ENCODE results near the gene MFN2. TPM values are rescaled to one million over a fixed set of nuclear protein-coding genes. Genes with fewer than 3 reads are reported as not detected.

Gene MFN2
- total and polyA plus RNA-seq, 2 of the 8 experiments (the other 6 are each of a cell fraction or from before 2014, with no cell fraction given), result 34.0 to 62.5 TPM

GRCh38 chr1:11964656-11965055, 15.6 kb upstream of the MFN2 start:
- Histone ChIP-seq H3K14ac (ENCODE audit: insufficient read length) (no peak overlapping the region), H2BK20ac (ENCODE audit: low read length) (no peak overlapping the region), H3K9ac (replicated peaks in 1 of 4; ENCODE audit: extremely low read depth in 1 of 4, low read depth in 3 of 4, low read length in 3 of 4) (no peak overlapping the region), H3K18ac (ENCODE audit: extremely low read depth, low read length) (no peak overlapping the region), H3K23ac (ENCODE audit: insufficient read length) (no peak overlapping the region), H4K20me1 (replicated peaks in 1 of 2; ENCODE audit: control insufficient read depth in 1 of 2, insufficient read depth in 2 of 2, low read length in 2 of 2) (peaks cover 1 to 7% of the 10 kb centered on the region in 2 experiments), H4K8ac (ENCODE audit: extremely low read depth, insufficient read depth, low read length) (no peak overlapping the region), H3K79me1 (ENCODE audit: low read depth, low read length) (no peaks in the 10 kb centered on the region), H3K56ac (replicated peaks; ENCODE audit: insufficient read length, low read depth, low read length) (no peak overlapping the region), H3K27me3 (replicated peaks in 1 of 4; ENCODE audit: control insufficient read depth in 3 of 4, extremely low read depth in 1 of 4, insufficient read depth in 3 of 4, low read length in 3 of 4) (no peaks in the 10 kb centered on the region), H3K23me2 (ENCODE audit: low read depth, low read length) (no peaks in the 10 kb centered on the region), H3K4me3 (ENCODE audit: extremely low read depth in 1 of 4, insufficient read depth in 2 of 4, low read depth in 3 of 4, low read length in 4 of 4) (no peak overlapping the region), H2BK15ac (ENCODE audit: low read length) (no peak overlapping the region), H3K4me2 (ENCODE audit: insufficient read depth in 1 of 2, low read depth in 2 of 2, low read length in 2 of 2) (no peak overlapping the region), H2BK5ac (ENCODE audit: low read depth, low read length) (no peak overlapping the region), H3K9me3 (ENCODE audit: insufficient read depth in 2 of 2, low read depth in 1 of 2, low read length in 1 of 2) (no peaks in the 10 kb centered on the region), H3K27ac (ENCODE audit: low read depth, low read length) (no peak overlapping the region), H3K4me1 (replicated peaks in 1 of 4; ENCODE audit: control insufficient read depth in 3 of 4, insufficient read depth in 4 of 4, low read length in 3 of 4) (no peaks in the 10 kb centered on the region), H2BK120ac (replicated peaks; ENCODE audit: low read depth, low read length) (no peak overlapping the region), H2AFZ (ENCODE audit: low read length) (no peak overlapping the region), H4K91ac (replicated peaks; ENCODE audit: insufficient read length, low read length) (no peak overlapping the region), H4K5ac (ENCODE audit: insufficient read length, low read depth, low read length) (no peak overlapping the region), H2AK5ac (ENCODE audit: low read depth, low read length) (no peak overlapping the region), H3K36me3 (ENCODE audit: control insufficient read depth in 2 of 4, insufficient read depth in 4 of 4, low read length in 3 of 4) (peaks cover 0 to 13% (median 8%) of the 10 kb centered on the region in 4 experiments; a peak in 4 of 8 replicates), H3K4ac (replicated peaks; ENCODE audit: insufficient read length, low read depth, low read length) (no peak overlapping the region), H3K79me2 (ENCODE audit: control insufficient read depth in 1 of 2, insufficient read depth in 2 of 2, low read length in 2 of 2) (no peaks in the 10 kb centered on the region), H2BK12ac (ENCODE audit: low read depth, low read length) (no peak overlapping the region)
- no peak for TF ChIP-seq POLR2AphosphoS5 (IDR thresholded peaks at IDR 0.05; ENCODE audit: low read depth, low read length)
- TF ChIP-seq ASH2L (IDR thresholded peaks at IDR 0.05; ENCODE audit: low read length), result no peak
- TF ChIP-seq, protein P1, sequence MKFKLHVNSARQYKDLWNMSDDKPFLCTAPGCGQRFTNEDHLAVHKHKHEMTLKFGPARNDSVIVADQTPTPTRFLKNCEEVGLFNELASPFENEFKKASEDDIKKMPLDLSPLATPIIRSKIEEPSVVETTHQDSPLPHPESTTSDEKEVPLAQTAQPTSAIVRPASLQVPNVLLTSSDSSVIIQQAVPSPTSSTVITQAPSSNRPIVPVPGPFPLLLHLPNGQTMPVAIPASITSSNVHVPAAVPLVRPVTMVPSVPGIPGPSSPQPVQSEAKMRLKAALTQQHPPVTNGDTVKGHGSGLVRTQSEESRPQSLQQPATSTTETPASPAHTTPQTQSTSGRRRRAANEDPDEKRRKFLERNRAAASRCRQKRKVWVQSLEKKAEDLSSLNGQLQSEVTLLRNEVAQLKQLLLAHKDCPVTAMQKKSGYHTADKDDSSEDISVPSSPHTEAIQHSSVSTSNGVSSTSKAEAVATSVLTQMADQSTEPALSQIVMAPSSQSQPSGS (IDR thresholded peaks at IDR 0.05; ENCODE audit: low read length), result no peak
- no peak for TF ChIP-seq BCL11A (IDR thresholded peaks at IDR 0.05; ENCODE audit: low read depth in 2 of 2, low read length in 2 of 2)
- no peak for TF ChIP-seq ATF3 (IDR thresholded peaks at IDR 0.05; ENCODE audit: insufficient read depth, low read depth, low read length)
- TF ChIP-seq RBBP5 (IDR thresholded peaks at IDR 0.05; ENCODE audit: borderline replicate concordance, low read depth, low read length), result no peak
- TF ChIP-seq RAD21 (IDR thresholded peaks at IDR 0.05 in 1 of 2, conservative IDR thresholded peaks at IDR 0.05 in 1 of 2; ENCODE audit: low read depth in 2 of 2, low read length in 2 of 2), result no peak
- no peak for TF ChIP-seq GTF2F1 (IDR thresholded peaks at IDR 0.05; ENCODE audit: borderline replicate concordance, low read depth, low read length)
- TF ChIP-seq YY1 (IDR thresholded peaks at IDR 0.05; ENCODE audit: low read depth, low read length), result no peak
- no peak for TF ChIP-seq CBX8 (IDR thresholded peaks at IDR 0.05; ENCODE audit: borderline replicate concordance, low read depth, low read length)
- TF ChIP-seq ZNF274 (IDR thresholded peaks at IDR 0.05; ENCODE audit: borderline replicate concordance, extremely low read depth, low read length), result no peak
- FAIRE-seq, result no peak
- DNase-seq (ENCODE audit: low read depth in 1 of 2, low spot score in 2 of 2), result no peak
- ChIA-PET POLR2A (ENCODE audit: partially characterized antibody) (interaction anchor here (1.0 to 15.6 kb wide), 3 partner anchors 9 to 53 kb away, joined by 3 to 220 read pairs (median 13); partner anchors contain the start of gene MFN2), CTCF (ENCODE audit: partially characterized antibody) (interaction anchor here (0.6 to 4.4 kb wide), 4 partner anchors 20 to 169 kb away, joined by 3 to 32 read pairs (median 4); no protein-coding TSS in a partner anchor)
- 92% methylated on average over 12 of the region's 12 CpGs; no CpG with 5 or more reads in 1 of the 2 experiments for WGBS, 2 experiments (ENCODE audit: extremely low coverage in 1 of 2, insufficient coverage in 1 of 2, insufficient read length in 1 of 2, insufficient replicate concordance in 2 of 2, low coverage in 1 of 2, low lambda C conversion rate in 2 of 2, missing lambda C conversion rate in 1 of 2)

Measured in H1 (cell line).